ENCODE results near the gene MYO7A.

MYO7A gene

DNA sequence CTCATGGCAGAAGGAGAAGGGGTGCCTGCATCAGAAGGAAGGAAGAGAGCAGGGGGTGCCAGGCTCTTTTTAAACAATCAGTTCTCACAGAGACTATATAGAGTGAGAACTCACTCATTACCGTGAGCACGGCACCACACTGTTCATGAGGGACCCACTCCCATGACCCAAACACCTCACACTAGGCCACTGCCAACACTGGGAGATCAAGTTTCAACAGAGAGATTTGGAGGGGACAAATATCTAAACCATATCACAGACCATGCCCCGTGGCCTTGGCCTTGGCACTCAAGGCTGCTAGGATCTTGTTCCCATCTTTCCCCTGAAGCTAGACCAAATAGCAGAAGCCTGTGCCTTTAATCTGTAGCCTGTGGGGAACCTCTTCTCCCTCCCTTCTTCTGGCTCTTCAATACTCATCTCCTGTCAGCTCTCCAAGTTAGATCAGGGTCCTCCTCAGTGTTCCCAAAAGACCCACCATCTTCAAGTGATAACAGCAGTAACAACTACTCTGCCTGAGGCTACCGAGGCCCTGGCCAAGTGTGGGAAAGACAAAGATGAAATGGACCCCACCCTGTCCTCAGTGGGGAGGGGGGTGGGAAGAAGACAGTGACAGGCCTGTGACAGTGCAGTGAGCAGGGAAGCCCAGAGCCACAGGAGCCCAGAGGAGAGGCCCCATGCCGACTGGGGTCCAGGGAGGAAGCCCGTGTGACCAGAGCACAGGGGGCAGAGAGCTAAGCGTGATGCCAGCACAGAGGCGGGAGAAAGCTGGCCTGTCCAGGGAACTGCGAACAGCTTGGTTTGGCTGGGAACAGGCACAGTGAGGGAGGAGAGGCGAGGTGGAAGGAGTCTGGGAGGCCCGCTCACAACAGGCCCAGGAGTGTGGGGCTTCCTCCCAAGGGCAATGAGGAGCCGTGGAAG is 72.6 kb downstream of the MYO7A start:
- no peak overlapping the region for H3K4me3 ChIP-seq (ENCODE audit: low read length)
- DNase-seq (ENCODE audit: low read depth) = no peak
- TF ChIP-seq, protein P1, sequence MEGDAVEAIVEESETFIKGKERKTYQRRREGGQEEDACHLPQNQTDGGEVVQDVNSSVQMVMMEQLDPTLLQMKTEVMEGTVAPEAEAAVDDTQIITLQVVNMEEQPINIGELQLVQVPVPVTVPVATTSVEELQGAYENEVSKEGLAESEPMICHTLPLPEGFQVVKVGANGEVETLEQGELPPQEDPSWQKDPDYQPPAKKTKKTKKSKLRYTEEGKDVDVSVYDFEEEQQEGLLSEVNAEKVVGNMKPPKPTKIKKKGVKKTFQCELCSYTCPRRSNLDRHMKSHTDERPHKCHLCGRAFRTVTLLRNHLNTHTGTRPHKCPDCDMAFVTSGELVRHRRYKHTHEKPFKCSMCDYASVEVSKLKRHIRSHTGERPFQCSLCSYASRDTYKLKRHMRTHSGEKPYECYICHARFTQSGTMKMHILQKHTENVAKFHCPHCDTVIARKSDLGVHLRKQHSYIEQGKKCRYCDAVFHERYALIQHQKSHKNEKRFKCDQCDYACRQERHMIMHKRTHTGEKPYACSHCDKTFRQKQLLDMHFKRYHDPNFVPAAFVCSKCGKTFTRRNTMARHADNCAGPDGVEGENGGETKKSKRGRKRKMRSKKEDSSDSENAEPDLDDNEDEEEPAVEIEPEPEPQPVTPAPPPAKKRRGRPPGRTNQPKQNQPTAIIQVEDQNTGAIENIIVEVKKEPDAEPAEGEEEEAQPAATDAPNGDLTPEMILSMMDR (IDR thresholded peaks at IDR 0.05; ENCODE audit: insufficient read depth, low read depth, low read length, missing control alignments) = no peak

DNA sequence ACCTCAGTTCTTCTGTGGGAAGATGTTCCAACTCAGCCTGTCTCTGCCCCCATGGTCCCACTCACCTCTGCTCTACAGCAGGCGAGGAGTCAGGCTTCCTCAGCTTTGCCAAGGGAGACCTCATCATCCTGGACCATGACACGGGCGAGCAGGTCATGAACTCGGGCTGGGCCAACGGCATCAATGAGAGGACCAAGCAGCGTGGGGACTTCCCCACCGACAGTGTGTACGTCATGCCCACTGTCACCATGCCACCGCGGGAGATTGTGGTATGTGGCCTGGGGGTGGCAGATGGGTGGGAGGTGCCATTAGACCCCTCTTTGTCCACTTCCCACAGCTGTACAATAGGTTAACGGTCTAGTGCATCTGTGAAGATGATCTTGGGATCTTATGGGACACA is 73.3 kb downstream of the MYO7A start:
- TF ChIP-seq, protein P1 (IDR thresholded peaks at IDR 0.05; ENCODE audit: insufficient read depth, low read depth, low read length, missing control alignments) = no peak
- DNase-seq (ENCODE audit: low read depth) = no peak
- no peak overlapping the region for H3K4me3 ChIP-seq (ENCODE audit: low read length)

DNA sequence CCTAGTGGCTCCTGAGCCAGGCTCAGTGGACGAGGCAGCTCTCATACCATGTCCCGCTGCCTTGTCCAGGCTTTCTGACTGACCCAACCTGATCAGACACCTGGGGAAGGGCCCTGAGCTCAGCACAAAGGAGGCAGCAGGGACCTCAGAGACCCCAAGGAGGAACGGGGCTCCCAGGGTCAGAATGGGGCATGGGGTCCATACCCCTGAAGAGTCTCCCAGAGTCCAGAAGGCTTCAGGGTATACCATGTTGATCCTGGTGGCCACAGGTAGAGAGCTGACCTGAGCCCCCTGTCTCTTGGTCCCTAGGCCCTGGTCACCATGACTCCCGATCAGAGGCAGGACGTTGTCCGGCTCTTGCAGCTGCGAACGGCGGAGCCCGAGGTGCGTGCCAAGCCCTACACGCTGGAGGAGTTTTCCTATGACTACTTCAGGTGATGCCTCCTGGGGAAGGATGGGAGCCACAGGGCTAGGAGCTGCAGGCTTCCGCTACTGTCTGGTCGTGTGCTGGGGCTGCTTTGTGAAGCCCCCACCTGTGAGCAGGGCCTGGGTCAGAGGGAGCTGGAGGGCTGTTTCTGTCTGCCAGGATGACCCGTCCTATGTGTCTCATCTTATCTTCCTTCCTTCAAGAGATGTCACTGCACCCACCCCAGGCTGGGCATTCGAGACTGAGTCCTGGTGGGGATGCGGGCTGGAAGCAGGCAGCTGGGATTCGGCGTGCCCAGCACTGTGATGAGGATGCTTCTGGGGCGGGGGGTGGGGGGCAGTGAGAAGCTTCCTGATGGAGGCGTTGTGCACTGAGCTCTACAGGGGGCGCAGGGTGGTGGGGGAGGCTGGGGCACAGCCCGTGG is 74.2 kb downstream of the MYO7A start:
- no peak for DNase-seq (ENCODE audit: low read depth)
- TF ChIP-seq, protein P1 (IDR thresholded peaks at IDR 0.05; ENCODE audit: insufficient read depth, low read depth, low read length, missing control alignments) = no peak
- no peak overlapping the region for H3K4me3 ChIP-seq (ENCODE audit: low read length)

DNA sequence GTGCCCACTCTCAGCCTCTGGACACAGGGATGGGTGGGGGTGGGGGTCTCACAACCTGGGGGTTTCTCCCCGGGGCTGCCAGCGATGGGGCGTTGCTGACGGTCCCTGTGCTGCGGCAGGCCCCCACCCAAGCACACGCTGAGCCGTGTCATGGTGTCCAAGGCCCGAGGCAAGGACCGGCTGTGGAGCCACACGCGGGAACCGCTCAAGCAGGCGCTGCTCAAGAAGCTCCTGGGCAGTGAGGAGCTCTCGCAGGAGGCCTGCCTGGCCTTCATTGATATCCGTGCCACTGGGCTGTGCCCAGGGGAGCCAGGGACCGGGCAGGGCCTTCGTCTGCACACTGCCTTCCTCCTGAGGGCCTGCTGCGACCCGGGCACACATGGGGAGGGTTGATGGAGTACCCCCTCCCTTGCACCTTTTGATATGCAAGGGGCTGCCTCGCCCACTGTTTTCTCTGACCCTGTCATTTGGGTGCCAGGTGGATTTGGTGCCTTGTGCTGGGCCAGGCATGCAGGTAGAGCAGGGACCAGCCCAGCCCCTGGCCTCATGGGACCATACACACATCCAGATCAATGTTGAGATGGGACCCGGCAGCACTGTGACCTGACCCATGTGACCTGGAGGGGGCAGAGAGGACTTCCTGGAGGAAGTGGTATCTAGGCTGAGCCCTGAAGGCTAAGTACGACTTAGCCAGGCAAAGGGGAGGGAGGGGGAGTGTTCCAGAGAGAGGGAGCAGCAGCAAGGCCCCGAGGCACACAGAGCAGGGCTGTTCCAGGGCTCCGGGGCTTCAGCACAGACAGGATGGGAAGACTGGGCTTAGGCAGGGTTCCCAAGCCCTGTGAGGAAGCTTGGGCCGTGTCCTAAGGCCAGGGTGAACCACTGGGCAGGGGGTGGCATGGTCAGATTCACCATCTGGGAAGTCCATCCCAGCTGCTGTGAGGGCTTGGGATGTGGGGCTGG is 75.2 kb downstream of the MYO7A start:
- TF ChIP-seq, protein P1 (IDR thresholded peaks at IDR 0.05; ENCODE audit: insufficient read depth, low read depth, low read length, missing control alignments) = no peak
- no peak overlapping the region for H3K4me3 ChIP-seq (ENCODE audit: low read length)
- DNase-seq (ENCODE audit: low read depth) = no peak

DNA sequence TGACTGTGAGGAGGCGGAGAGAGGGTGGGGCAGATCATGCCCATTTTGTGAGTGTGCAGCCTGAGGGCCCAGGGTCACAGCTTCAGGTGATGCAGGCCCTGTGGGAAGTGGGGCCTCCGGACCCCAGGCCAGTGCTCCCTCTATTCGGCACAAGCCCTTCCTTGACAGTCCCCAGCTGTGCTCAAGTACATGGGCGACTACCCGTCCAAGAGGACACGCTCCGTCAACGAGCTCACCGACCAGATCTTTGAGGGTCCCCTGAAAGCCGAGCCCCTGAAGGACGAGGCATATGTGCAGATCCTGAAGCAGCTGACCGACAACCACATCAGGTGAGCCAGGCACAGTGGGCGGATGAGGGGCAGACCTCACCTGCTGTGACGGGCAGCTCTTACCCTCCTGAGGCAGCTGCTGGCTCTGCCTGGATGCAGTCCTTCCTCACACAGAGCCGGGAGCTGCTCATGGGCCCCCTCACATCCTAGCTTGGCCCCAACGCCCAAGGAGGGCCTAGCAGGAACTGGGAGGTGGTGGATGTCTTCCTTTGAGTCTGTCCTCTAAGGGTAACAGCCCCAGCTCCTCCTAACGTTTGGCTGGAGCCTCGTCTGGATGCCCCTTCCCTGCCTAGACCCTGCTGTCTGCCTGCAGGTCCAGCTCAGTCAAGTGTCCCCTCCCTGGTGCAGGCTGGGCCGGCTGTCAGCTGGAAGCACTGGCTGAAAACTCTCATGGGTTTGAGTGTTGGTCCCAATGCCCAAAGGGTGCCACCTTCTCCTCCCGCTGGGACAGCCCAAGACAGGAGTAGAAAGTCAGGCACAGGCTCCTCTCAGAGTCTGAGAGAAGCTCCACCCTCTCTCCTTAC is 76.1 kb downstream of the MYO7A start:
- DNase-seq (ENCODE audit: low read depth) = no peak
- TF ChIP-seq, protein P1 (IDR thresholded peaks at IDR 0.05; ENCODE audit: insufficient read depth, low read depth, low read length, missing control alignments) = no peak
- H3K4me3 ChIP-seq (ENCODE audit: low read length) = no peak overlapping the region

All from epithelial cell of esophagus (primary cell).